Measurements from ENCODE around the gene ZNF792. TPM values are rescaled to one million over a fixed set of nuclear protein-coding genes. Genes with fewer than 3 reads are reported as not detected.

The ZNF792 gene
- total RNA-seq, 1 donor from 2014 or later, result 5.9 TPM

- Mint-ChIP-seq H3K36me3 (ENCODE audit: low read depth, unreplicated experiment) (no peaks in the 10 kb centered on the region), H3K4me3 (ENCODE audit: unreplicated experiment) (no peak overlapping the region), H3K9me3 (ENCODE audit: unreplicated experiment) (peaks cover 6% of the 10 kb centered on the region), H3K27ac (ENCODE audit: unreplicated experiment) (no peak overlapping the region), H3K4me1 (ENCODE audit: low read depth, unreplicated experiment) (no peaks in the 10 kb centered on the region), H3K27me3 (ENCODE audit: low read depth, unreplicated experiment) (no peaks in the 10 kb centered on the region)
- H3K9ac ChIP-seq (ENCODE audit: low read length), result no peak overlapping the region
- H2AFZ ChIP-seq (ENCODE audit: low read depth, low read length), result no peak overlapping the region
- DNase-seq (ENCODE audit: low read depth) (no peak), FAIRE-seq (no peak)
- no peak overlapping the region for H3K4me2 ChIP-seq (ENCODE audit: low read length)
- H3K79me2 ChIP-seq (ENCODE audit: insufficient read depth, low read length), result peaks cover 22% of the 10 kb centered on the region
- no peaks in the 10 kb centered on the region for H3K9me3 ChIP-seq (ENCODE audit: insufficient read depth, low read depth, low read length)
- H4K20me1 ChIP-seq (ENCODE audit: insufficient read depth, low read length), result peaks cover 12% of the 10 kb centered on the region
- TF ChIP-seq CTCF (IDR thresholded peaks at IDR 0.05; ENCODE audit: insufficient read depth, low read depth, low read length), result no peak
- TF ChIP-seq EZH2 (IDR thresholded peaks at IDR 0.05; ENCODE audit: insufficient read depth, low read length), result no peak
- peaks cover 9% of the 10 kb centered on the region for H3K4me1 ChIP-seq (ENCODE audit: insufficient read depth, low read length)
- no peak overlapping the region for H3K4me3 ChIP-seq (ENCODE audit: insufficient read depth, low read depth, low read length)
- no peaks in the 10 kb centered on the region for H3K36me3 ChIP-seq (ENCODE audit: insufficient read depth, low read length)
- H3K27ac ChIP-seq (ENCODE audit: low read depth, low read length), result no peak overlapping the region
- no peaks in the 10 kb centered on the region for H3K27me3 ChIP-seq (ENCODE audit: insufficient read depth, low read length)
Observed at GRCh38 chr19:34997071-34997617, 33.1 kb upstream of the ZNF792 start.

- Histone ChIP-seq H2AFZ (ENCODE audit: low read depth, low read length) (no peak overlapping the region), H4K20me1 (ENCODE audit: insufficient read depth, low read length) (no peaks in the 10 kb centered on the region), H3K9me3 (ENCODE audit: insufficient read depth, low read depth, low read length) (no peaks in the 10 kb centered on the region), H3K27ac (ENCODE audit: low read depth, low read length) (no peak overlapping the region), H3K27me3 (ENCODE audit: insufficient read depth, low read length) (no peaks in the 10 kb centered on the region), H3K4me2 (ENCODE audit: low read length) (no peak overlapping the region), H3K4me1 (ENCODE audit: insufficient read depth, low read length) (peaks cover 9% of the 10 kb centered on the region), H3K9ac (ENCODE audit: low read length) (no peak overlapping the region), H3K36me3 (ENCODE audit: insufficient read depth, low read length) (no peaks in the 10 kb centered on the region), H3K4me3 (ENCODE audit: insufficient read depth, low read depth, low read length) (no peak overlapping the region), H3K79me2 (ENCODE audit: insufficient read depth, low read length) (peaks cover 6% of the 10 kb centered on the region)
- TF ChIP-seq CTCF (IDR thresholded peaks at IDR 0.05; ENCODE audit: insufficient read depth, low read depth, low read length), result no peak
- no peak for TF ChIP-seq EZH2 (IDR thresholded peaks at IDR 0.05; ENCODE audit: insufficient read depth, low read length)
- Mint-ChIP-seq H3K9me3 (ENCODE audit: unreplicated experiment) (peaks cover 6% of the 10 kb centered on the region), H3K36me3 (ENCODE audit: low read depth, unreplicated experiment) (no peaks in the 10 kb centered on the region), H3K4me3 (ENCODE audit: unreplicated experiment) (no peak overlapping the region), H3K27me3 (ENCODE audit: low read depth, unreplicated experiment) (no peaks in the 10 kb centered on the region), H3K4me1 (ENCODE audit: low read depth, unreplicated experiment) (no peaks in the 10 kb centered on the region), H3K27ac (ENCODE audit: unreplicated experiment) (no peak overlapping the region)
- FAIRE-seq (no peak), DNase-seq (ENCODE audit: low read depth) (no peak)
Observed at GRCh38 chr19:34995551-34995950, 31.5 kb upstream of the ZNF792 start.
